ENCODE measurements around the gene MICAL3. TPM values are rescaled to one million over a fixed set of nuclear protein-coding genes. Genes with fewer than 3 reads are reported as not detected.

The MICAL3 gene
- total and polyA plus RNA-seq, 2 of the 8 experiments (the other 6 are each of a cell fraction or from before 2014, with no cell fraction given) = 8.3 to 41.8 TPM

DNA sequence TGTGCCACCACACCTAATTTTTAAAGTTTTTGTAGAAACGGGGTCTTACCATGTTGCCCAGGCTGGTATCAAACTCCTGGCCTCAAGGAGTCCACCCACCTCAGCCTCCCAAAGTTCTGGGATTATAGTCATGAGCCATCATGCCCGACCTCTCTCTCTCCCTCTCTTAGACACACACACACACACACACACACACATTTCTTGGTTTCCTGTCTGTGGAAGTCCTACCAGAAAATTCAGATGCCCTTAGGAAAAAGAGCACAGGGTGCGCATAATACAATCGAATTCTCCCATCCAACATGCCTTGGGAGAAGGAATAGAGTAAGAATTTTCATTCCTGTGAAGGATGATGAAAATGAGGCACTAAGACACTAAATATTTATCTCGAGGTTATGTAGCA is 10.4 kb downstream of the MICAL3 start (continued):
- TF ChIP-seq, protein P1, sequence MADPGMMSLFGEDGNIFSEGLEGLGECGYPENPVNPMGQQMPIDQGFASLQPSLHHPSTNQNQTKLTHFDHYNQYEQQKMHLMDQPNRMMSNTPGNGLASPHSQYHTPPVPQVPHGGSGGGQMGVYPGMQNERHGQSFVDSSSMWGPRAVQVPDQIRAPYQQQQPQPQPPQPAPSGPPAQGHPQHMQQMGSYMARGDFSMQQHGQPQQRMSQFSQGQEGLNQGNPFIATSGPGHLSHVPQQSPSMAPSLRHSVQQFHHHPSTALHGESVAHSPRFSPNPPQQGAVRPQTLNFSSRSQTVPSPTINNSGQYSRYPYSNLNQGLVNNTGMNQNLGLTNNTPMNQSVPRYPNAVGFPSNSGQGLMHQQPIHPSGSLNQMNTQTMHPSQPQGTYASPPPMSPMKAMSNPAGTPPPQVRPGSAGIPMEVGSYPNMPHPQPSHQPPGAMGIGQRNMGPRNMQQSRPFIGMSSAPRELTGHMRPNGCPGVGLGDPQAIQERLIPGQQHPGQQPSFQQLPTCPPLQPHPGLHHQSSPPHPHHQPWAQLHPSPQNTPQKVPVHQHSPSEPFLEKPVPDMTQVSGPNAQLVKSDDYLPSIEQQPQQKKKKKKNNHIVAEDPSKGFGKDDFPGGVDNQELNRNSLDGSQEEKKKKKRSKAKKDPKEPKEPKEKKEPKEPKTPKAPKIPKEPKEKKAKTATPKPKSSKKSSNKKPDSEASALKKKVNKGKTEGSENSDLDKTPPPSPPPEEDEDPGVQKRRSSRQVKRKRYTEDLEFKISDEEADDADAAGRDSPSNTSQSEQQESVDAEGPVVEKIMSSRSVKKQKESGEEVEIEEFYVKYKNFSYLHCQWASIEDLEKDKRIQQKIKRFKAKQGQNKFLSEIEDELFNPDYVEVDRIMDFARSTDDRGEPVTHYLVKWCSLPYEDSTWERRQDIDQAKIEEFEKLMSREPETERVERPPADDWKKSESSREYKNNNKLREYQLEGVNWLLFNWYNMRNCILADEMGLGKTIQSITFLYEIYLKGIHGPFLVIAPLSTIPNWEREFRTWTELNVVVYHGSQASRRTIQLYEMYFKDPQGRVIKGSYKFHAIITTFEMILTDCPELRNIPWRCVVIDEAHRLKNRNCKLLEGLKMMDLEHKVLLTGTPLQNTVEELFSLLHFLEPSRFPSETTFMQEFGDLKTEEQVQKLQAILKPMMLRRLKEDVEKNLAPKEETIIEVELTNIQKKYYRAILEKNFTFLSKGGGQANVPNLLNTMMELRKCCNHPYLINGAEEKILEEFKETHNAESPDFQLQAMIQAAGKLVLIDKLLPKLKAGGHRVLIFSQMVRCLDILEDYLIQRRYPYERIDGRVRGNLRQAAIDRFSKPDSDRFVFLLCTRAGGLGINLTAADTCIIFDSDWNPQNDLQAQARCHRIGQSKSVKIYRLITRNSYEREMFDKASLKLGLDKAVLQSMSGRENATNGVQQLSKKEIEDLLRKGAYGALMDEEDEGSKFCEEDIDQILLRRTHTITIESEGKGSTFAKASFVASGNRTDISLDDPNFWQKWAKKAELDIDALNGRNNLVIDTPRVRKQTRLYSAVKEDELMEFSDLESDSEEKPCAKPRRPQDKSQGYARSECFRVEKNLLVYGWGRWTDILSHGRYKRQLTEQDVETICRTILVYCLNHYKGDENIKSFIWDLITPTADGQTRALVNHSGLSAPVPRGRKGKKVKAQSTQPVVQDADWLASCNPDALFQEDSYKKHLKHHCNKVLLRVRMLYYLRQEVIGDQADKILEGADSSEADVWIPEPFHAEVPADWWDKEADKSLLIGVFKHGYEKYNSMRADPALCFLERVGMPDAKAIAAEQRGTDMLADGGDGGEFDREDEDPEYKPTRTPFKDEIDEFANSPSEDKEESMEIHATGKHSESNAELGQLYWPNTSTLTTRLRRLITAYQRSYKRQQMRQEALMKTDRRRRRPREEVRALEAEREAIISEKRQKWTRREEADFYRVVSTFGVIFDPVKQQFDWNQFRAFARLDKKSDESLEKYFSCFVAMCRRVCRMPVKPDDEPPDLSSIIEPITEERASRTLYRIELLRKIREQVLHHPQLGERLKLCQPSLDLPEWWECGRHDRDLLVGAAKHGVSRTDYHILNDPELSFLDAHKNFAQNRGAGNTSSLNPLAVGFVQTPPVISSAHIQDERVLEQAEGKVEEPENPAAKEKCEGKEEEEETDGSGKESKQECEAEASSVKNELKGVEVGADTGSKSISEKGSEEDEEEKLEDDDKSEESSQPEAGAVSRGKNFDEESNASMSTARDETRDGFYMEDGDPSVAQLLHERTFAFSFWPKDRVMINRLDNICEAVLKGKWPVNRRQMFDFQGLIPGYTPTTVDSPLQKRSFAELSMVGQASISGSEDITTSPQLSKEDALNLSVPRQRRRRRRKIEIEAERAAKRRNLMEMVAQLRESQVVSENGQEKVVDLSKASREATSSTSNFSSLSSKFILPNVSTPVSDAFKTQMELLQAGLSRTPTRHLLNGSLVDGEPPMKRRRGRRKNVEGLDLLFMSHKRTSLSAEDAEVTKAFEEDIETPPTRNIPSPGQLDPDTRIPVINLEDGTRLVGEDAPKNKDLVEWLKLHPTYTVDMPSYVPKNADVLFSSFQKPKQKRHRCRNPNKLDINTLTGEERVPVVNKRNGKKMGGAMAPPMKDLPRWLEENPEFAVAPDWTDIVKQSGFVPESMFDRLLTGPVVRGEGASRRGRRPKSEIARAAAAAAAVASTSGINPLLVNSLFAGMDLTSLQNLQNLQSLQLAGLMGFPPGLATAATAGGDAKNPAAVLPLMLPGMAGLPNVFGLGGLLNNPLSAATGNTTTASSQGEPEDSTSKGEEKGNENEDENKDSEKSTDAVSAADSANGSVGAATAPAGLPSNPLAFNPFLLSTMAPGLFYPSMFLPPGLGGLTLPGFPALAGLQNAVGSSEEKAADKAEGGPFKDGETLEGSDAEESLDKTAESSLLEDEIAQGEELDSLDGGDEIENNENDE (IDR thresholded peaks at IDR 0.05; ENCODE audit: insufficient replicate concordance, low read length) = no peak
- no peak for TF ChIP-seq KDM1A (IDR thresholded peaks at IDR 0.05; ENCODE audit: borderline replicate concordance, low read length)
- TF ChIP-seq, protein P2, sequence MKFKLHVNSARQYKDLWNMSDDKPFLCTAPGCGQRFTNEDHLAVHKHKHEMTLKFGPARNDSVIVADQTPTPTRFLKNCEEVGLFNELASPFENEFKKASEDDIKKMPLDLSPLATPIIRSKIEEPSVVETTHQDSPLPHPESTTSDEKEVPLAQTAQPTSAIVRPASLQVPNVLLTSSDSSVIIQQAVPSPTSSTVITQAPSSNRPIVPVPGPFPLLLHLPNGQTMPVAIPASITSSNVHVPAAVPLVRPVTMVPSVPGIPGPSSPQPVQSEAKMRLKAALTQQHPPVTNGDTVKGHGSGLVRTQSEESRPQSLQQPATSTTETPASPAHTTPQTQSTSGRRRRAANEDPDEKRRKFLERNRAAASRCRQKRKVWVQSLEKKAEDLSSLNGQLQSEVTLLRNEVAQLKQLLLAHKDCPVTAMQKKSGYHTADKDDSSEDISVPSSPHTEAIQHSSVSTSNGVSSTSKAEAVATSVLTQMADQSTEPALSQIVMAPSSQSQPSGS (IDR thresholded peaks at IDR 0.05; ENCODE audit: low read length) = no peak
- TF ChIP-seq RBBP5 (IDR thresholded peaks at IDR 0.05; ENCODE audit: borderline replicate concordance, low read depth, low read length) = no peak
- TF ChIP-seq EGR1 (IDR thresholded peaks at IDR 0.05; ENCODE audit: borderline replicate concordance, low read depth, low read length) = no peak
- TF ChIP-seq TAF1 (IDR thresholded peaks at IDR 0.05; ENCODE audit: low read depth, low read length) = no peak
